Smooth muscle cell of the brain vasculature (primary cell): ENCODE data around the gene OTX2.

Experiments
- DNase-seq: peaks from one replicate; pipeline ENCODE4 v3.0.0-alpha.2; 2012; ENCODE audit warnings: low read depth, low spot score

The OTX2 gene

DNA sequence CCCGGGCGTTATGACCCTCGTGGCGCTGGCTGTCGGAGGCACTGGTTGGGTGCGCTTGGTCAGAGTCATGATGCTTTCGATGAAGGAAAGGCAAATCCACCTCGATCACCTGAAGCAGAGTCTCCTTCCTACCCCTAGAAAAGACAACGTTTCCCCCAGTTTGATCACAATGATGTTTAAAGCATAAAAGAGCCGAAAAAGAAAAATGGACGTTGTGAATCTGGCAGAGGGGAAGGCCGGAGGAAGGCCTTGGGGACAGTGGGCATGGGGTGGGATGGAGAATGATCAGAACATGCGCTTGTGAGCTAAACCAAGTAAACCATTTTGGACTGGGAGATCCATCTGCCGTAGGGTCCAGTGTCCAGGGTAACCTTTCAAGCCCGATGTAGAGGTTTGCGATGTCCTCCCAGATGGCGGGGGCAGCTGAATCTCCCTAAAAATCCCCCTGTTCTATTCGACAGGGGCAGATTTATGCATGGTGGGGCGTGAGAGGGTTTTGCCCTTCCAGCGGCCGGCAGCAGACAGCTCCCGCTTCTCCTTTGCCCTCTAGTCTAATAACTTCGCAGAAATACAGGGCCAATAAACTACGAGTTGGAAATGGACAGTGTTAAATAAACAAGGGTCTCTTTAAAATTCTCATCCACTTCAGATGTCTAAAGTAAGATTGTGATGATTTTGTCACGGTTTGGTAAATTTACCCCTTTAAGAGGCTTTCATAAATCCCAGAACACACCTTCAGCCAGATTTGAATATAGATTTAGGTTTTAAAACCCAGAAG, 2.3 kb upstream of the OTX2 start:
- DNase-seq: no peak

DNA sequence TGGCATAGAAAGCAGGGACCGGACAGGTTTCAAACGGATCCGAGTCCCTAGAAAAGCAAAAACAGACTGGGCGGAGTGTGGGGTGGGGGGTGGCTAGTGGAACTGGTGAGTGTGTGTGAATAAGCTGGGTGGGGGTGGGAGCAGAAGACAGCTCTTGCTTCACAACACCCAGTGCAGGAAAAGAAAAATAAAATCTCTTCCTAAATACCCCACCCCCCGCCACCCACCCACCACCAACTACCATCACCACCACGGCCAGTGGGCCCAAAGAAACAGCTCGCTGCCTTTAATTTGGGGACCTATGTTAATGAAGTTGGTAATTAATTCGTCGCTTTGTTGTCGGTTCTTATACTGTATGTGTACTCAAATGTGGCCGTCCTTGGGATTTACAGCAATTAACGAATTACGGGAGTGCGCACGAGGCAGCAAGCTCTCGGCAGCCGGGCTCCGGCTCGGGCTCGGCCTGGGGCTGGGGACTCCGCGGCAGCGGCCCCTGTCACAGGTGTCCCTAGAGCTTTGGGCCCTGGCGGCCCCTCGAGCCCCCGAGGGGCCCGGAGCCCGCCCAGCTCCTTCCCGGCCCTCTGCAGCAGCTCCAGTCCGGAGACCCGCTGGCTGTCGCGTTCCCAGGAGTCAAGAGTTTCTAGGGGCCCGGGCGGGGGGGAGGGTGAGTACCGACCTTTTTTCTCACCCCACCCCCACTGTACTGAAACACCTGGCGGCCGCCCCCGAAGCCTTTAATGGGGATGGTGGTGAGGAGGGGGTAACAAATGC, 1.5 kb upstream of the OTX2 start:
- no peak for DNase-seq

- DNase-seq: no peak
These were observed 735 bp upstream of the OTX2 start for GRCh38 chr14:56810836-56811592.

DNA sequence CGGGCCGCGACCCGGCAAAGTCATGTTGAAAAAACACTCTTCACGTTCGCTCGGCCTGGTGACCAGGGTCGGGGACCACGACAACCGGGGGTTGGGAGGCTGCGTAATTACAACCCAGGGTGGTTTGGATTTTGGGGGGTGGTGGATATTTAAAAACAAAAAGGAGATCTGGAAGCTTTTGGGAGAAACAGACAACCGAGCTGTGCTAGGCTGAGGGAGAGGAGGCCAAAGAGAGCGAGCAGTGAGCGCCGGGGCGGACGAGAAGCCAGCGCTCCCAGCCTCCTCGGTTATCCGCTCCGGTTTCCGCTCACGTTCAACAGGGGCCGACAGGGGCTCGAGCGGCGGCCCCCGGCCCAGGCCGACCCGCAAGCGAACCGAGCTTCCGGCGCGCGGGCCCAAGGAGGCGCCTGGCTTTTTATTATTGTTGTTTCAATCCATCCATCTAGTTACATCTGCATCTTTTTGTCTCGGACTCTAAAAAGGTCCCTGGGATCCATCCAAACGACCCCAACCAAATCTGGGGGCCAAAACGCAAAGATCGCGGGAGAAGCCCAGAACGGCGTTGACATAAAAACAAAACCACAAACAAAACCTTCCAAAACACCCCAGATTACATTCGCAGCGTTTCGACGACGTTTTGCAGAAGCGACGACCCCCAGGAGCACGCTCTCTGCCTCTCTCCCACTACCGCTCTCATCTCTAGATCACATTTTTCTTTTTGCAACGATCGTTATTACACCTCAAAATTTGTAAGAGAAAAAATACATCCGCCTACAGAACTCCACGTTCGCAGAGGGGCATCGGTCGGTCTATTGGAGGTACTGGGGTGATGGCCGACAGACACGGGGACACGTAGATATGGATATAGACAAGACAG, 771 bp downstream of the OTX2 start:
- DNase-seq: no peak

- DNase-seq: no peak
These were observed 1.7 kb downstream of the OTX2 start for GRCh38 chr14:56808383-56809269.

GRCh38 chr14:56808110-56808382, 2.2 kb downstream of the OTX2 start:
- DNase-seq: no peak

DNA sequence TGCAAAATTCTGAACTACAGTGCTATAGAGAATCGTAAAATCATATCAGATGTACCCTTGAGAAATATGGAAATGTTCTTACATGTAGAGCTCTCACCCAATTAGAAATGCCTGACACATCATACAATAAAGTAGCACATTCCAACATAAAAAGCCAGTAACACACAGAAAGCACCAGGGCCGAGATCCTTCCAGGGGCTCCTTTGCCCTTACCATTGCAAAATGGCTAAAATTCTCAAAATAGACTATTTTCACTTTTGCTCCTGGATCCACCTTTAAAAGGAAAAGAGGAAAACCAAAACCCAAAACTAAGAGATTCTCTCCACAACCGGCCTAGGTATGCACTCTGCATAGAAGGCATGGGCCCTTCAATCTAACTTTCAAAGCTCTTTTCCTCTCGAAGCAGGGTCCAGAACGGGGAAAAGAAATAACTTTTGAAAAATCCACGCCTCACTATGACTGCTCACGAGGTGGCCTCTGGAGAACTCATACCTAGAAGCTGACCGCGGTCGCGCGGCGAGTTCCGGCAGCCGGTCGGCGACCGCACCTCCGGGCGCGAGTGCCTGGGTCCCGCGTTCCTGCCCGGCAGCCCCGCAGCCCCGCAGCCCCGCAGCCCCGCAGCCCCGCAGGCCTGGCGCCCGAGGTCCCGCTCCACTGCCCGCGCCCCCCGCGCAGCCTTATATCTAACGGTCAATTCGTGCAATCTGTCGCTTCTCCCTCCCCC, 2.7 kb downstream of the OTX2 start:
- DNase-seq: no peak

DNA sequence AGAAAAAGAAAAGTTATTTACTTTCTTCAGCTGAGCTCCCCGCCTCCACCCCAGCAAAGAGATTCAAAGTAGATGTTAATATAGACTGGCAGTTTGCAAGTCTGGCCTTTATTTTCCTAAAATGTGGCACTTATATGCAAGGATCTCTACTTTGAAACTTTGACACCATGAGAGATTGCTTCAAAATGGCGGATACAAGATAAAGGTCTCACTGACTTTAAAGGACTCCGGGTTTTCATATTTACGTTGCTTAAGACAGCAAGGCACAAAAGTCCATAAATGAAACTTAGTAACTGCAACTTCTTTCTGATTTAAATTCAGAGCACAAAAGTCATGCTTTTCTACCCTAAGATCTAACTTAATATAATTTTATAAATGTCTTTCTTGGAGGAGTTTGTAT, 3.5 kb downstream of the OTX2 start:
- DNase-seq: no peak

DNA sequence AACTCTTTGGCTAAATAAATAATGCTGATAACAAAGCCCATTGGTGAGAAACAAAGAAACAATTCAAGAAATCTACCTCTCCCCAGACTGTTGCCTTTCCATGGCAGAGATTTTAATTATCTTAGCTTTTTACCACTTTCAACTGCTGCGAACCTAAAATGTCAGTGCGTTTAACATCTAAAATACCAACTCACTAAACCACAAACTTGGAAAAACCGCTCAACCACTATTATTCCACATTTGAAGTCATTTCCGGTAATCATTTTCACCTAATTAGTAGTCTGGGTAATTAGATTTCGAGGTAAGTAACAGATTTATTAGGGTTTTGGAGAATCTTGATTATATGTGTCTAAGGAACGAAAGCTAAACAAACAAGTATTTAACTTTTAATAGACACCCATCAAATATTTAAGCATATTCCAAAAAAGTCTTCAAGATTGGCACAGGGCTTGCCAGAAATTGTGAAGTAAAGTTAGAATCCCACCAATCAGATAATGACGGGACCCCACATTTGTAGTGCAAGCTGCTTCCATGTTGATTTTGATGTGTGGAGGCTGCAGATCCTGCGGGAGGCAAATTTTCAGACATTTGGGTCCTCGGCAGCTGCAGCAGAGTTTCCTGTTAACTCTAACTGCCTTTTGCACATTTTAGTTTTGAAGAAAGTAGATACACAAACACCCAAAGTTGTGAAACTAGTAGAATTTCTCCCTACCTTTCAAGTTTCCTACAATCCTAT, 4.1 kb downstream of the OTX2 start:
- no peak for DNase-seq

- DNase-seq: no peak
These were observed 4.9 kb downstream of the OTX2 start for GRCh38 chr14:56805201-56805991.

DNA sequence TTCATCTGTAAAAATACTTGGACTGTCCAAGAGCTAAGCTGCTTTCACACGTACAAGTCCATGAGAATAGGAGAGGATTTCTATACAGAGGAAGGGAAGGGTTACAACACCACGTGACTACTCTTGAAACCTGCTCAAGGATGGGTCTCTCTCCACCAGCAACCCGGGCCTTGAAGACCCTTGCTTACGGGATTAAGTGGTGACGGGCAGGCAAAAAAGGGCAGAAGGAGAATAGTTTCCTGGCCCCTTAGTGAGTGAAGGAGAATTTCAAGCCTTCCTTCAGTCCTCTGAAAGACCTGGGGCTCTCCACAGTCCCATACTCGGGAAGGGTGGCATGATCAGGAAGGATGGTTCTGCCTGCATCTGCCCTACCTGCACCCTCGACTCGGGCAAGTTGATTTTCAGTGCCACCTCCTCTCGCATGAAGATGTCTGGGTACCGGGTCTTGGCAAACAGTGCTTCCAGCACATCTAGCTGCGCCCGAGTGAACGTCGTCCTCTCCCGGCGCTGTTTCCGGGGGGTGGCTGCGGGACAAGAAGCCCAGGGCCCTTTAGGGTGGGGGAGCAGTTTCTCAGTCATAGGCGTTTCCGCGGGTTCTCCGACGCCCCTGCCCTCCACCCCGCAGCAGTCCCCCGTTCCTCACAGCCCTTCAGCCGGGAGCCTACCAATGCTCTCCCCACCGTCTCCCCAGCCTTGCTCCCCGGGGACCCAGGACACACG, 6.3 kb downstream of the OTX2 start:
- DNase-seq: no peak

DNA sequence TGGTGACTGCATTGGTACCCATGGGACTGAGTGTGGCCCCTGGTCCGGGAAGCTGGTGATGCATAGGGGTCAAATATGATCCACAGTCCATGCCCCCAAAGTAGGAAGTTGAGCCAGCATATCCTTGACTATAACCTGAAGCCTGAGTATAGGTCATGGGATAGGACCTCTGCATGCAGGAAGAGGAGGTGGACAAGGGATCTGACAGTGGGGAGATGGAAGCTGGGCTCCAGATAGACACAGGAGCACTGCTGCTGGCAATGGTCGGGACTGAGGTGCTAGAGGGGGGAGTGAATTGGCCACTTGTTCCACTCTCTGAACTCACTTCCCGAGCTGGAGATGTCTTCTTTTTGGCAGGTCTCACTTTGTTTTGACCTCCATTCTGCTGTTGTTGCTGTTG, 8.4 kb downstream of the OTX2 start:
- no peak for DNase-seq

GRCh38 chr14:56799343-56799645, 11.0 kb downstream of the OTX2 start:
- DNase-seq: no peak

GRCh38 chr14:56798447-56799342, 11.6 kb downstream of the OTX2 start:
- DNase-seq: no peak

- DNase-seq: no peak
These were observed 12.5 kb downstream of the OTX2 start for GRCh38 chr14:56797569-56798446.

- DNase-seq: no peak
These were observed 13.2 kb downstream of the OTX2 start for GRCh38 chr14:56797003-56797568.
